ENCODE results near the gene TUBB3.

The TUBB3 gene

DNA sequence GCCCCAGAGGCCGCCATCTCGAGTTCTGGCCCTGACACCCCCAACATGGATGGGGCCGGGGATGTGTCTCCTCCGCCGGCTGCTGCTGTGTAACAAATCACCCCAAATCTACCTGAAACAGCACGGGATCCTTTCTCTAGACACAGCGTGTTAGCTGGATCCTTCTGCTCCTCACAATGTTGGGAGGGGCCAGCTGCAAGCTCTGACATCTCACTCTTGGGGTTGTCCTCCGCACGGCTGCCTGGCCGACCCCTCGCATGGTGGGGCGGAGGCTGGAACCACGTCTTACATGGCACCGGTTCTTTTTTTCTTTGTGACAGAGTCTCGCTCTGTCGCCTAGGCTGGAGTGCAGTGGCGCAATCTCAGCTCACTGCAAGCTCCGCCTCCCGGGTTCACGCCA is 13.8 kb downstream of the TUBB3 start:
- DNase-seq (ENCODE audit: low spot score) = no peak

GRCh38 chr16:89938175-89938885 is 15.2 kb downstream of the TUBB3 start:
- no peak for DNase-seq (ENCODE audit: low spot score)

DNA sequence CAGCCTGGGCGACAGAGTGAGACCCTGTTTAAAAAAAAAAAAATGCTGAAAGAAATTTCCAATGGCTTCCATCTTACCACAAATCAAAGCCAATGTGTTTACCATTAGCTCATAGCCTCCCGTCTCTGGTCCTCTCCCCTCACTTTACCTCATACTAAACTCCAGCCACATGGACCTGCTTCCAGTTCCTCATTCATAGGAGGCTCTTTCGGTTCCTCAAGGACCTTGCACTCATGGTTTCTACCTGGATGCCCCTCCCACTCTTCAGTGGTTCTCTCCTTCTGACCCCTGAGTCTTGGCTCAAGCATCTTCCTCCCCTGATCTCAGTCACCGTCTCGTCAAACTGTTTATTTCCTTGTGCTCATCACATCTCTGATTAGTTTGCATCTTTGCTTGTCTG is 21.6 kb downstream of the TUBB3 start:
- DNase-seq (ENCODE audit: low spot score) = no peak

DNA sequence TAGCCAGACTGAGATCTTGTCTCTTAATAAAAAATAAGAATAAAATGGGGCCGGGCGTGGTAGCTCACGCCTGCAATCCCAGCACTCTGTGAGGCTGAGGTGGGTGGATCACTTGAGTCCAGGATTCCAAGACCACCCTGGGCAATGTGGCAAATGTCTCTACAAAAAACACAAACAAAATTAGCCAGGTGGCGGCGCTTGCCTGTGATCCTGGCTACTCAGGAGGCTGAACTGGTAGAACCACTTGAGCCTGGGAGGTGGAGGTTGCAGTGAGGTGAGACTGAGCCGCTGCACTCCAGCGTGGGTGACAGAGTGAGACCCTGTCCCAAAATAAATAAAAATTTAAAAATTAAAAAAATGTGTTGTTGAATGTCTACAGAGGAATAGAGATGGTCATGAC is 22.5 kb downstream of the TUBB3 start:
- peak; percentile 61 for DNase-seq (ENCODE audit: low spot score)

GRCh38 chr16:89946515-89946914 is 23.4 kb downstream of the TUBB3 start:
- DNase-seq (ENCODE audit: low spot score) = no peak

DNA sequence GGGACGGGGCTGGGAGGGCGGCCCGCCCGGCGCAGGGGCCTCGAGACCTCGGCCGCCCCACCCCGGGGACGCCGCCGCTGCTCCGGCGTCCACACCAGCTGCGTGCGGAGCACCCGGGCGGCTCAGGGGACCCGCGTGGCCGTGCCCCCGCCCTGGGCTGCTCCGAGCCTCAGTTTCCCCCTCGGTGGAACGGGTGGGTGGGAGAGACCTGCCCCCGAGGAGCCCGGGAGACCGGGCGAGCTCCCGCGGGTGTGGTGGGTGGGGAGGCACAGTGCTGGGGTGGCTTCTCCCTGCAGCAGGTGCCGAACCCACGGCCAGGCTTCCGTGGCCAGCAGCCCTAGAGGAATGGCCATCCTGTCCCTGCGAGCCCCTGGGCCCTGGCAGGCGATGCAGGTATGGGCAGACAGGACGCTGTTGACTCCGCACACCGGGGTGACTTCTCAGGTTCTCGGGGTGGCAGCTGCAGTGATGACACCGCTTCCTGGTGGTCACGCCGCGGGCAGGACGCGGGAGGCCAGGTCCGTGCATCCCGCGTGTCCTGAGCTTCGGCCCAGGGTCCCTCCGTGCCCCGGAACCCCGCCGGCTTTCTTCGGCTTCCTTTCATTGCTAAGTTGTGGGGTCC is 26.1 kb downstream of the TUBB3 start:
- no peak for DNase-seq (ENCODE audit: low spot score)

GRCh38 chr16:89949756-89950155 is 26.6 kb downstream of the TUBB3 start:
- DNase-seq (ENCODE audit: low spot score) = no peak

DNA sequence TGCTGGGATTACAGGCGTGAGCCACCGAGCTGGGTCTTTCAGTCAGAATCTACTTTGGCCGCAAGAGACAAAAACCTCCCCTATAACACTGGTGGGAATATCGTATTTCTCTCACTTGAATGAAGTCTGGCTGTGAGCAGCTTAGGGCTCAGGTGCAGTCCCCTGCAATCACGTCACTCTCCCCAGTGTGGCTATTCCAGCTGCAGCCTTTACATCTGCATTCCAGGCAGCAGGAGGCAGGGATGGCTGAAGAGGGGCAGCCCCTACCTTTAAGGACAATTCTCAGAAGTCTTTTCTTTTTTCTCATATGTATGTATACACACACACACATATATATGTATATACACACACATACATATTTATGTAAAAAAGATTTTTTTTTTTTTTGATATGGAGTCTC is 28.4 kb downstream of the TUBB3 start:
- DNase-seq (ENCODE audit: low spot score) = no peak

GRCh38 chr16:89952049-89952448 is 28.9 kb downstream of the TUBB3 start:
- DNase-seq (ENCODE audit: low spot score) = no peak

DNA sequence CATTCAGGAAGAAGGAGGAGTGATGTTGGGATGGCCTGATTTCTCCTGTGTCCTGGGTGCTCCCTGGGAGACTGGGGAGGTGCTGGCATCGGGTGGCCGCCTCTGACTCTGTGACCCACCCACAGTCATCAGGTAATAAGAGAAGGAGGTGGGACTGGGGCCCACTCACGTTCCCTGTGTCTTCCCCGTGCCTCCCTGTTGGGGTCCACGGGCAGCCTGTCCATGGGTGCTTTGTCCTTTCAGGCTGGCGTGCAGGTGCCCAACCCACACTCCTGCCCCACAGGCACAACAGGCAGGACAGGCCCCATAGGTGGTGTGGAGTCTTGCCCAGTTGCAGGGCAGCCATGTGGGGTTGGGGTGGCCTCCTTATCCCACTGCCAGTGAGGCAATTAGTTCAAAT is 29.4 kb downstream of the TUBB3 start:
- DNase-seq (ENCODE audit: low spot score) = no peak

- no peak for DNase-seq (ENCODE audit: low spot score)
These were observed 30.7 kb downstream of the TUBB3 start for GRCh38 chr16:89953671-89954406.

- DNase-seq (ENCODE audit: low spot score) = no peak
These were observed 31.3 kb downstream of the TUBB3 start for GRCh38 chr16:89954462-89954861.

- no peak for DNase-seq (ENCODE audit: low spot score)
These were observed 32.0 kb downstream of the TUBB3 start for GRCh38 chr16:89955001-89955685.

GRCh38 chr16:89956505-89957215 is 33.5 kb downstream of the TUBB3 start:
- DNase-seq (ENCODE audit: low spot score) = no peak

DNA sequence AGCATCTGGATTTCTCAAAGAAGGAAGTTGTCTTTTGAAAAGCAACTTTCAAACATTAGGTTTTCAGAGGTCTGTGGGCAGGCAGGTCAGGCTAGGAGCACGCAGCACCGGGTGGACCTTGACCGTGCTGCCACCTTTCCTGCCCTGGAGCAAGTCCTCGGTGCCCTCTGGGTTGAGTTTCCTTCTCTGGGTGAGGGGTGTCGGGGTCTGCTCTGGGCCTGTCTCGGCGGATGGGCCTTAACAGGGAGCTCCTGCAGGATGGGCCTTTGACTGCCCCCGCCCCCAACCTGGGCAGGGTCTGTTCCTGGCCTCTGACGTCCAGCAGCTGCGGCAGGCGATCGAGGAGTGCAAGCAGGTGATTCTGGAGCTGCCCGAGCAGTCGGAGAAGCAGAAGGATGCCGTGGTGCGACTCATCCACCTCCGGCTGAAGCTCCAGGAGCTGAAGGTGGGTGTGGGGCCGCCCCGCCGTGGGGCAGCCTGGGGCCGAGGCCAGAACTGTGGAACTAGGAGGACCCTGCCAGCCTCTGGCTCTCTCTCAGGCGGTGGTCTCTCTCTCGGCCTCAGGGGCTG is 34.2 kb downstream of the TUBB3 start:
- DNase-seq (ENCODE audit: low spot score) = no peak

- DNase-seq (ENCODE audit: low spot score) = peak; percentile 97
These were observed 34.9 kb downstream of the TUBB3 start for GRCh38 chr16:89958068-89958467.

GRCh38 chr16:89958596-89958995 is 35.5 kb downstream of the TUBB3 start:
- DNase-seq (ENCODE audit: low spot score) = no peak

GRCh38 chr16:89960966-89961365 is 37.8 kb downstream of the TUBB3 start:
- DNase-seq (ENCODE audit: low spot score) = no peak

- no peak for DNase-seq (ENCODE audit: low spot score)
These were observed 38.8 kb downstream of the TUBB3 start for GRCh38 chr16:89961920-89962319.

DNA sequence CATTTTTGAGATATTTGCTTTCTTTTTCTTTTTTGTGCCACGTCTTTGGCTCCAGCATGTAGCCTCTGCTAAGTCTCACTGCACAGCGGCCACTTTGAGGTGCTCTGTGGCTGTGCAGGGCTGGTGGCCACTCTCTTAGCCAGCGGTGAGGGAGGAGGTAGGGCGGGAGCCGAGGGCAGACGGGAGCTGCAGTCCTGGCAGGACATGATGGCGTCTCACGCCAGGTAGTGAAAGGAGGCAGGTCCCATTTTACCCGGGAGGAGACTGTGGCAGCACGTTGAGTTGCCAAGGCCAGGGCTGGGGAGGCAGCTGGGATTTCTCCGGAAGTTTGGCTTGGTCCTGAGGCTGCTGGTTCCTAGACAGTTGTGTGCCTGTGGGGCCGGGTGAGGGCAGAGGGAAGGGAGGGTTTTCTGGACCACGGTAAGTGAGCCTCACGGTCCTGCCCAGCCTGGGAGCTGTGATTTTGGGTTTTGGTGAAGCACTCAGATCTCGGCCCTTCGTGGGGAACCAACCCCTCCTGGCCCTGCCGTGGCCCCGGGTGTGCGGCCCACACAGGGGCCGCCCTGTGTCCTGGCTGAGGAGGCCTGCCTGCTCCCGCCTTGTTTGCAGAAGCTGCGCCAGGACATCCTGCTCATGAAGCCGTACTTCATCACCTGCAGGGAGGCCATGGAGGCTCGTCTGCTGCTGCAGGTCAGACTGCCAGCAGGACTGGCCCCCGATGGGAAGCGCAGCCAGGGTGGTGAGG is 39.8 kb downstream of the TUBB3 start:
- DNase-seq (ENCODE audit: low spot score) = no peak

DNA sequence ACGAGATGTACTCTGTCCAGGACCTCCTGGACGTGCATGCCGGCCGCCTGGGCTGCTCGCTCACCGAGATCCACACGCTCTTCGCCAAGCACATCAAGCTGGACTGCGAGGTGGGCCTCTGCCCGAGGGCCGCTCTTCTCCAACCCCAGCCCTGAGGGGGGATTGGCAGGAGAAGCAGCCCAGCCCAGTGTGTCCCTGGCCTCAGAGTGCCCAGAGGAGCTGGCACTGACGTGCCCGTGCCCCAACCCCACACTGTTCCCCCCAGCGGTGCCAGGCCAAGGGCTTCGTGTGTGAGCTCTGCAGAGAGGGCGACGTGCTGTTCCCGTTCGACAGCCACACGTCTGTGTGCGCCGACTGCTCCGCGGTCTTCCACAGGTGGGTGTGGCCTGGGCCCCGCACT is 41.1 kb downstream of the TUBB3 start:
- no peak for DNase-seq (ENCODE audit: low spot score)
